AG10803 (cell line): ENCODE measurements around the gene PTCH2.

Experiments used
- DNase-seq: peaks from one replicate; pipeline ENCODE4 v3.0.0; 2010; ENCODE audit warnings: low read depth
- H3K4me3 ChIP-seq: 2 replicates; pipeline ENCODE4 v1.5.1; 2011; ENCODE audit warnings: mild to moderate bottlenecking, low read length, control low read depth
- TF ChIP-seq, protein P1 (sequence below): conservative IDR thresholded peaks from 2 replicates; pipeline ENCODE4 v1.5.1; 2011; ENCODE audit warnings: mild to moderate bottlenecking, low read length, control low read depth, inconsistent platforms

Gene PTCH2

GRCh38 chr1:44867801-44868200 lies 24.7 kb upstream of the PTCH2 start:
- TF ChIP-seq, protein P1, sequence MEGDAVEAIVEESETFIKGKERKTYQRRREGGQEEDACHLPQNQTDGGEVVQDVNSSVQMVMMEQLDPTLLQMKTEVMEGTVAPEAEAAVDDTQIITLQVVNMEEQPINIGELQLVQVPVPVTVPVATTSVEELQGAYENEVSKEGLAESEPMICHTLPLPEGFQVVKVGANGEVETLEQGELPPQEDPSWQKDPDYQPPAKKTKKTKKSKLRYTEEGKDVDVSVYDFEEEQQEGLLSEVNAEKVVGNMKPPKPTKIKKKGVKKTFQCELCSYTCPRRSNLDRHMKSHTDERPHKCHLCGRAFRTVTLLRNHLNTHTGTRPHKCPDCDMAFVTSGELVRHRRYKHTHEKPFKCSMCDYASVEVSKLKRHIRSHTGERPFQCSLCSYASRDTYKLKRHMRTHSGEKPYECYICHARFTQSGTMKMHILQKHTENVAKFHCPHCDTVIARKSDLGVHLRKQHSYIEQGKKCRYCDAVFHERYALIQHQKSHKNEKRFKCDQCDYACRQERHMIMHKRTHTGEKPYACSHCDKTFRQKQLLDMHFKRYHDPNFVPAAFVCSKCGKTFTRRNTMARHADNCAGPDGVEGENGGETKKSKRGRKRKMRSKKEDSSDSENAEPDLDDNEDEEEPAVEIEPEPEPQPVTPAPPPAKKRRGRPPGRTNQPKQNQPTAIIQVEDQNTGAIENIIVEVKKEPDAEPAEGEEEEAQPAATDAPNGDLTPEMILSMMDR: no peak
- DNase-seq: no peak
- no peak overlapping the region for H3K4me3 ChIP-seq

GRCh38 chr1:44862829-44863401 lies 19.9 kb upstream of the PTCH2 start:
- no peak for DNase-seq
- TF ChIP-seq, protein P1: no peak
- no peak overlapping the region for H3K4me3 ChIP-seq

- H3K4me3 ChIP-seq: no peak overlapping the region
- TF ChIP-seq, protein P1: no peak
- no peak for DNase-seq
These were observed 17.9 kb upstream of the PTCH2 start for GRCh38 chr1:44860891-44861425.

GRCh38 chr1:44860331-44860730 lies 17.3 kb upstream of the PTCH2 start:
- H3K4me3 ChIP-seq: no peak overlapping the region
- TF ChIP-seq, protein P1: no peak
- no peak for DNase-seq

GRCh38 chr1:44857446-44857845 lies 14.4 kb upstream of the PTCH2 start:
- H3K4me3 ChIP-seq: no peak overlapping the region
- TF ChIP-seq, protein P1: no peak
- DNase-seq: no peak

GRCh38 chr1:44855742-44856141 lies 12.7 kb upstream of the PTCH2 start:
- DNase-seq: no peak
- TF ChIP-seq, protein P1: no peak
- H3K4me3 ChIP-seq: no peak overlapping the region

- no peak for DNase-seq
- TF ChIP-seq, protein P1: no peak
- H3K4me3 ChIP-seq: no peak overlapping the region
These were observed 11.9 kb upstream of the PTCH2 start for GRCh38 chr1:44854970-44855369.
